Measurements from ENCODE around the gene BCR. TPM values are rescaled to one million over a fixed set of nuclear protein-coding genes. Genes with fewer than 3 reads are reported as not detected.
A peak's percentile ranks its signal among the peaks of the same experiment; 100 is the strongest.

BCR gene
- total and polyA plus RNA-seq, 2 of the 8 experiments (the other 6 are each of a cell fraction or from before 2014, with no cell fraction given) = 66.7 to 130 TPM

- Histone ChIP-seq H2AFZ (ENCODE audit: low read length) (no peak overlapping the region), H3K79me2 (ENCODE audit: control insufficient read depth in 1 of 2, insufficient read depth in 2 of 2, low read length in 2 of 2) (peaks cover 24 to 95% of the 10 kb centered on the region in 2 experiments), H4K20me1 (replicated peaks in 1 of 2; ENCODE audit: control insufficient read depth in 1 of 2, insufficient read depth in 2 of 2, low read length in 2 of 2) (peaks cover 30 to 58% of the 10 kb centered on the region in 2 experiments), H3K14ac (ENCODE audit: insufficient read length) (no peak overlapping the region), H4K91ac (replicated peaks; ENCODE audit: insufficient read length, low read length) (peak overlapping the region; percentile 35), H2AK5ac (ENCODE audit: low read depth, low read length) (no peak overlapping the region), H4K8ac (ENCODE audit: extremely low read depth, insufficient read depth, low read length) (no peak overlapping the region), H2BK15ac (ENCODE audit: low read length) (no peak overlapping the region), H2BK12ac (ENCODE audit: low read depth, low read length) (no peak overlapping the region), H3K56ac (replicated peaks; ENCODE audit: insufficient read length, low read depth, low read length) (no peak overlapping the region), H3K18ac (ENCODE audit: extremely low read depth, low read length) (0 out of 2 replicates have a peak overlapping the region, but pooled peaks have one; percentile 19), H4K5ac (ENCODE audit: insufficient read length, low read depth, low read length) (no peak overlapping the region), H3K27me3 (replicated peaks in 1 of 4; ENCODE audit: control insufficient read depth in 3 of 4, extremely low read depth in 1 of 4, insufficient read depth in 3 of 4, low read length in 3 of 4) (no peaks in the 10 kb centered on the region), H3K23me2 (ENCODE audit: low read depth, low read length) (no peaks in the 10 kb centered on the region), H2BK120ac (replicated peaks; ENCODE audit: low read depth, low read length) (no peak overlapping the region), H3K4me3 (ENCODE audit: extremely low read depth in 1 of 4, insufficient read depth in 2 of 4, low read depth in 3 of 4, low read length in 4 of 4) (no peak overlapping the region), H3K4ac (replicated peaks; ENCODE audit: insufficient read length, low read depth, low read length) (no peak overlapping the region), H3K9me3 (ENCODE audit: insufficient read depth in 2 of 2, low read depth in 1 of 2, low read length in 1 of 2) (no peaks in the 10 kb centered on the region), H3K4me2 (ENCODE audit: insufficient read depth in 1 of 2, low read depth in 2 of 2, low read length in 2 of 2) (no peak overlapping the region), H2BK5ac (ENCODE audit: low read depth, low read length) (0 out of 2 replicates have a peak overlapping the region, but pooled peaks have one; percentile 16), H3K23ac (ENCODE audit: insufficient read length) (no peak overlapping the region), H3K36me3 (ENCODE audit: control insufficient read depth in 2 of 4, insufficient read depth in 4 of 4, low read length in 3 of 4) (no peaks in the 10 kb centered on the region), H2BK20ac (ENCODE audit: low read length) (no peak overlapping the region), H3K79me1 (ENCODE audit: low read depth, low read length) (peaks cover 36% of the 10 kb centered on the region), H3K27ac (ENCODE audit: low read depth, low read length) (no peak overlapping the region), H3K9ac (replicated peaks in 1 of 4; ENCODE audit: extremely low read depth in 1 of 4, low read depth in 3 of 4, low read length in 3 of 4) (0 out of 7 replicates have a peak overlapping the region, but pooled peaks of 1 of the 4 experiments have one; percentile 10), H3K4me1 (replicated peaks in 1 of 4; ENCODE audit: control insufficient read depth in 3 of 4, insufficient read depth in 4 of 4, low read length in 3 of 4) (peaks cover 2 to 21% (median 16%) of the 10 kb centered on the region in 4 experiments; a peak in 6 of 7 replicates)
- ChIA-PET POLR2A (ENCODE audit: partially characterized antibody) (interaction anchor here (0.8 kb wide), 1 partner anchor 49 kb away, joined by 3 read pairs; no protein-coding TSS in a partner anchor), CTCF (ENCODE audit: partially characterized antibody) (interaction anchor here (0.8 to 1.1 kb wide), 2 partner anchors 8 to 46 kb away, joined by 3 read pairs; no protein-coding TSS in a partner anchor)
- 90% methylated on average over 11 of the region's 11 CpGs; no CpG with 5 or more reads in 1 of the 2 experiments for WGBS, 2 experiments (ENCODE audit: extremely low coverage in 1 of 2, insufficient coverage in 1 of 2, insufficient read length in 1 of 2, insufficient replicate concordance in 2 of 2, low coverage in 1 of 2, low lambda C conversion rate in 2 of 2, missing lambda C conversion rate in 1 of 2)
- no peak for FAIRE-seq
- DNase-seq (ENCODE audit: low read depth in 1 of 2, low spot score in 2 of 2) = no peak
- TF ChIP-seq SIRT6 (IDR thresholded peaks at IDR 0.05; ENCODE audit: low read length) (no peak), SP2 (IDR thresholded peaks at IDR 0.05; ENCODE audit: low read length) (no peak), POLR2A (IDR thresholded peaks at IDR 0.05; ENCODE audit: control extremely low read depth in 1 of 2, low read depth in 2 of 2, low read length in 2 of 2) (no peak), NANOG (IDR thresholded peaks at IDR 0.05; ENCODE audit: insufficient read depth, low read depth, low read length, poor library complexity, severe bottlenecking) (no peak), ZNF274 (IDR thresholded peaks at IDR 0.05; ENCODE audit: borderline replicate concordance, extremely low read depth, low read length) (no peak), TAF1 (IDR thresholded peaks at IDR 0.05; ENCODE audit: low read depth, low read length) (no peak), KDM4A (IDR thresholded peaks at IDR 0.05; ENCODE audit: low read depth, low read length, severe bottlenecking) (no peak), EZH2 (IDR thresholded peaks at IDR 0.05; ENCODE audit: low read depth, low read length, severe bottlenecking) (no peak), PHF8 (conservative IDR thresholded peaks at IDR 0.05; ENCODE audit: low read depth, low read length) (no peak), EP300 (IDR thresholded peaks at IDR 0.05; ENCODE audit: borderline replicate concordance in 1 of 2, low read depth in 2 of 2, low read length in 2 of 2) (no peak), BRCA1 (IDR thresholded peaks at IDR 0.05; ENCODE audit: low read depth, low read length) (no peak), SIN3A (conservative IDR thresholded peaks at IDR 0.05 in 1 of 2, IDR thresholded peaks at IDR 0.05 in 1 of 2; ENCODE audit: low read depth in 1 of 2, low read length in 2 of 2) (no peak), SP4 (IDR thresholded peaks at IDR 0.05; ENCODE audit: low read length) (no peak), ASH2L (IDR thresholded peaks at IDR 0.05; ENCODE audit: low read length) (no peak)
Measured at GRCh38 chr22:23196165-23196564, 15.9 kb downstream of the BCR start.

Measured in H1 (cell line).